SU-DHL-6 (cell line): Measurements from ENCODE around the gene CENPE.

ENCODE experiments used
- CTCF ChIP-seq: fragments of 200-600 bp; sonication (generic); IDR thresholded peaks from one replicate; pipeline ENCODE4 v1.5.1; 2017; ENCODE audit warnings: antibody characterized with exemption, mild to moderate bottlenecking, low read length, moderate library complexity; ENCODE audit not compliant: insufficient read depth, poor library complexity, severe bottlenecking
- EZH2phosphoT487 ChIP-seq: fragments of 200-600 bp; sonication (generic), shearing (Covaris generic); conservative IDR thresholded peaks from 2 replicates; pipeline ENCODE4 v1.6.1; 2018; ENCODE audit warnings: mild to moderate bottlenecking, antibody characterized with exemption, low read length, moderate library complexity, mixed read lengths

GRCh38 chr4:103105558-103106356 lies 92.4 kb downstream of the CENPE start:
- no peak for TF ChIP-seq CTCF
- no peak for TF ChIP-seq EZH2phosphoT487
